H1 (cell line): ENCODE data around the gene FGD4.

Experiments used
- BRCA1 ChIP-seq: IDR thresholded peaks from 2 replicates; pipeline ENCODE4 v1.6.1; 2012; ENCODE audit warnings: low read depth, low read length, improper control_type of control experiment
- CEBPB ChIP-seq: IDR thresholded peaks from 2 replicates; pipeline ENCODE4 v1.6.1; 2012; ENCODE audit warnings: low read depth, low read length
- CTCF ChIP-seq, 3 experiments: IDR thresholded peaks; 1 replicate in 2 of 3; 2 replicates in 1 of 3; pipeline versions ENCODE4 v1.5.1 to v1.6.1; 2011; ENCODE audit warnings: low read length in 3 of 3, mild to moderate bottlenecking in 3 of 3, inconsistent platforms in 2 of 3, low read depth in 1 of 3, moderate library complexity in 1 of 3; ENCODE audit not compliant: insufficient read depth in 1 of 3; ENCODE audit errors: control extremely low read depth in 1 of 3
- EGR1 ChIP-seq: IDR thresholded peaks from 2 replicates; pipeline ENCODE4 v1.6.1; 2011; ENCODE audit warnings: low read depth, low read length, borderline replicate concordance
- GABPA ChIP-seq: IDR thresholded peaks from 2 replicates; pipeline ENCODE4 v1.6.1; 2011; ENCODE audit warnings: mild to moderate bottlenecking, low read length, moderate library complexity, borderline replicate concordance; ENCODE audit not compliant: insufficient read depth
- SP4 ChIP-seq: IDR thresholded peaks from 2 replicates; pipeline ENCODE4 v1.6.1; 2012; ENCODE audit warnings: low read length, inconsistent platforms
- YY1 ChIP-seq: IDR thresholded peaks from 2 replicates; pipeline ENCODE4 v1.6.1; 2011; ENCODE audit warnings: low read depth, mild to moderate bottlenecking, low read length

- TF ChIP-seq SP4 (no peak), CTCF (IDR thresholded peaks at IDR 0.05; ENCODE audit: control extremely low read depth in 1 of 3, insufficient read depth in 1 of 3, low read depth in 1 of 3, low read length in 3 of 3) (no peak), CEBPB (no peak), BRCA1 (no peak), YY1 (no peak), GABPA (no peak), EGR1 (no peak)
These were observed 37.7 kb downstream of the FGD4 start for GRCh38 chr12:32437095-32437515.
